GM12878 (cell line): ENCODE measurements around the gene ATP10A. TPM values are rescaled to one million over a fixed set of nuclear protein-coding genes. Genes with fewer than 3 reads are reported as not detected.

ENCODE experiments used
- ATAC-seq: fragments of 200-7000 bp; cut with Tn5 transposase; 3 replicates; pipeline ENCODE4 v1.9.1; 2020; ENCODE audit warnings: mild to moderate bottlenecking, moderate library complexity
- BruUV-seq: library from RNA; stranded (reverse); fragments of 400-500 nt; replicated peaks from 2 replicates; lab custom pipeline; 2021; lab: Mats Ljungman, UMichigan
- CTCF ChIA-PET: fragments of 300-600 bp; sonication (Branson Sonifier 250); formaldehyde crosslinking; extraction: SDS; loops from one replicate; lab custom pipeline; 2021; ENCODE audit warnings: inconsistent platforms; lab: Yijun Ruan, JAX
- POLR2A ChIA-PET: fragments of 350-600 bp; formaldehyde crosslinking; extraction: SDS; loops from one replicate; lab custom pipeline; 2021; ENCODE audit warnings: inconsistent platforms; lab: Charles Lee
- RAD21 ChIA-PET: fragments of 300-600 bp; sonication (Branson Sonifier 250); formaldehyde crosslinking; loops from one replicate; lab custom pipeline; 2023; ENCODE audit warnings: antibody characterized with exemption; ENCODE audit not compliant: unreplicated experiment; lab: Charles Lee
- SMC1A ChIA-PET: fragments of 300-600 bp; sonication (Branson Sonifier 250); formaldehyde crosslinking; loops from one replicate; lab custom pipeline; 2023; ENCODE audit not compliant: unreplicated experiment, uncharacterized antibody; lab: Charles Lee
- DNase-seq: peaks from one replicate; pipeline ENCODE4 v3.0.0-alpha.2; 2011; ENCODE audit warnings: low read depth, low spot score
- FAIRE-seq: peaks from 3 replicates; lab custom pipeline; 2011; peaks lifted over from hg19 to GRCh38; lab: Jason Lieb, UNC
- H2AFZ ChIP-seq: 2 replicates; pipeline ENCODE4 v1.6.0; 2011; ENCODE audit warnings: low read depth, low read length, control low read depth; ENCODE audit not compliant: control insufficient read depth
- H3K27ac ChIP-seq: 2 replicates; pipeline ENCODE4 v1.5.1; 2011; ENCODE audit warnings: control low read depth; ENCODE audit not compliant: control insufficient read depth, insufficient read depth
- H3K27me3 ChIP-seq, 2 experiments: replicated peaks in 1 of 2; 2 replicates each; pipeline versions ENCODE4 v1.6.0 to v1.6.1; 2011; ENCODE audit warnings: low read length in 1 of 2; ENCODE audit not compliant: control insufficient read depth in 2 of 2, insufficient read depth in 2 of 2
- H3K36me3 ChIP-seq, 2 experiments: 2 replicates each; pipeline ENCODE4 v1.5.1; 2011; ENCODE audit warnings: low read length in 1 of 2; ENCODE audit not compliant: control insufficient read depth in 2 of 2, insufficient read depth in 2 of 2
- H3K4me1 ChIP-seq: 2 replicates; pipeline ENCODE4 v1.6.1; 2011; ENCODE audit warnings: mild to moderate bottlenecking, low read length, moderate library complexity, mixed read lengths; ENCODE audit not compliant: control insufficient read depth, insufficient read depth
- H3K4me2 ChIP-seq: 2 replicates; pipeline ENCODE4 v1.6.0; 2011; ENCODE audit warnings: control low read depth; ENCODE audit not compliant: control insufficient read depth, insufficient read depth
- H3K4me3 ChIP-seq: fragments of 200-600 bp; sonication (generic); 2 replicates; pipeline ENCODE4 v1.5.1; 2016
- H3K79me2 ChIP-seq: 2 replicates; pipeline ENCODE4 v1.6.0; 2011; ENCODE audit warnings: low read length; ENCODE audit not compliant: control insufficient read depth, insufficient read depth
- H3K9ac ChIP-seq: 2 replicates; pipeline ENCODE4 v1.8.0; 2011; ENCODE audit warnings: low read length, control low read depth, mixed read lengths; ENCODE audit not compliant: control insufficient read depth, insufficient read depth
- H3K9me3 ChIP-seq: replicated peaks from 3 replicates; pipeline ENCODE4 v1.5.1; 2011; ENCODE audit warnings: mild to moderate bottlenecking, low read length; ENCODE audit not compliant: control insufficient read depth, insufficient read depth
- H4K20me1 ChIP-seq: 2 replicates; pipeline ENCODE4 v1.6.0; 2011; ENCODE audit not compliant: control insufficient read depth, insufficient read depth
- ASH2L ChIP-seq: fragments of 300-600, 200-600 bp; sonication (generic); IDR thresholded peaks from 2 replicates; pipeline ENCODE4 v1.6.1; 2017; ENCODE audit warnings: low read depth, mild to moderate bottlenecking, borderline replicate concordance
- BCLAF1 ChIP-seq: fragments of 450-650 bp; IDR thresholded peaks from 2 replicates; pipeline ENCODE4 v1.6.1; 2017; ENCODE audit warnings: antibody characterized with exemption, mild to moderate bottlenecking, moderate library complexity
- BRCA1 ChIP-seq: IDR thresholded peaks from 2 replicates; pipeline ENCODE4 v1.6.1; 2011; ENCODE audit warnings: low read depth, low read length, improper control_type of control experiment
- ESRRA ChIP-seq: IDR thresholded peaks from 2 replicates; pipeline ENCODE4 v1.6.1; 2012; ENCODE audit warnings: mild to moderate bottlenecking, low read length, improper control_type of control experiment
- FOXM1 ChIP-seq: IDR thresholded peaks from 2 replicates; pipeline ENCODE4 v1.6.1; 2012; ENCODE audit warnings: low read depth, mild to moderate bottlenecking, inconsistent platforms, low read length, moderate library complexity
- HDGF ChIP-seq: fragments of 450-650 bp; IDR thresholded peaks from 2 replicates; pipeline ENCODE4 v1.6.1; 2016; ENCODE audit warnings: antibody characterized with exemption
- KLF5 ChIP-seq: fragments of 450-650 bp; IDR thresholded peaks from 2 replicates; pipeline ENCODE4 v1.6.1; 2014; ENCODE audit warnings: mild to moderate bottlenecking; ENCODE audit not compliant: partially characterized antibody
- NFIC ChIP-seq: IDR thresholded peaks from 2 replicates; pipeline ENCODE4 v1.6.1; 2012; ENCODE audit warnings: low read depth, mild to moderate bottlenecking, inconsistent platforms, low read length, moderate library complexity
- NR2F1 ChIP-seq: fragments of 450-650 bp; conservative IDR thresholded peaks from 2 replicates; pipeline ENCODE4 v1.6.1; 2017; ENCODE audit warnings: mild to moderate bottlenecking
- RUNX3 ChIP-seq: IDR thresholded peaks from 2 replicates; pipeline ENCODE4 v1.6.1; 2012; ENCODE audit warnings: low read length, inconsistent platforms
- TAF1 ChIP-seq: IDR thresholded peaks from 2 replicates; pipeline ENCODE4 v1.6.1; 2011; ENCODE audit warnings: mild to moderate bottlenecking, low read depth, low read length, borderline replicate concordance
- TCF3 ChIP-seq: IDR thresholded peaks from 2 replicates; pipeline ENCODE4 v1.6.1; 2012; ENCODE audit warnings: low read depth, mild to moderate bottlenecking, low read length, borderline replicate concordance; ENCODE audit not compliant: insufficient read depth
- TCF7 ChIP-seq: IDR thresholded peaks from 2 replicates; pipeline ENCODE4 v1.6.1; 2014; ENCODE audit warnings: antibody characterized with exemption, borderline replicate concordance
- ZNF217 ChIP-seq: fragments of 450-650 bp; IDR thresholded peaks from 2 replicates; pipeline ENCODE4 v1.6.1; 2017; ENCODE audit warnings: antibody characterized with exemption, mild to moderate bottlenecking
- ZNF274 ChIP-seq: IDR thresholded peaks from one replicate; pipeline ENCODE4 v1.8.0; 2011; ENCODE audit not compliant: insufficient read length, insufficient read depth
- WGBS: methylation state at CpG from one replicate; pipeline ENCODE4 v1.1.6; 2016; ENCODE audit warnings: low lambda C conversion rate; ENCODE audit not compliant: insufficient replicate concordance, insufficient coverage; ENCODE audit errors: missing lambda C conversion rate; 5-methylcytosine and 5-hydroxymethylcytosine counted together
- in situ Hi-C: fragments of 300-500 bp; cut with MboI; formaldehyde crosslinking; loops from 9 replicates; pipeline ENCODE4 v1.14.3; 2018; ENCODE audit warnings: mixed read lengths
- intact Hi-C: fragments of 100-400 bp; cut with micrococcal nuclease; formaldehyde crosslinking; loops from one replicate; pipeline ENCODE4 v1.14.2; 2022; ENCODE audit not compliant: unreplicated experiment
- polyA plus RNA-seq, 11 experiments: library from polyadenylated mRNA; depleted of rRNA in 4 of 11; unstranded in 6 of 11; stranded (reverse) in 5 of 11; fragments of >200 nt; fragmentation: Nextera tagmentation in 4 of 11; fragmentation: Illumina TruSeq in 1 of 11; extraction: Ambion mirVana in 4 of 11; extraction: Trizol in 1 of 11; gene quantifications; 1 replicate in 1 of 11; 2 replicates in 10 of 11; pipeline versions ENCODE4 v1.2.1 to v1.2.3, GENCODE V29; 2011 to 2016; ENCODE audit warnings: inconsistent platforms in 2 of 11, missing spikeins in 2 of 11, low read depth in 1 of 11
- total RNA-seq, 4 experiments: library from RNA; depleted of rRNA in 3 of 4; stranded (reverse); fragments of >200 nt in 3 of 4; fragmentation: Illumina TruSeq in 1 of 4; extraction: Trizol in 1 of 4; gene quantifications; 2 replicates each; pipeline versions ENCODE4 v1.2.1 to v1.2.3, GENCODE V29; 2013 to 2021
- TF ChIP-seq, protein P1 (sequence below): IDR thresholded peaks from 2 replicates; pipeline ENCODE4 v1.6.1; 2011; ENCODE audit warnings: borderline replicate concordance, low read depth, mild to moderate bottlenecking, moderate library complexity, low read length; ENCODE audit not compliant: insufficient read depth, poor library complexity, severe bottlenecking
- TF ChIP-seq, protein P2 (sequence below): fragments of 150-350 bp; IDR thresholded peaks from 2 replicates; pipeline ENCODE4 v1.6.1; 2016; ENCODE audit warnings: low read depth, low read length

Gene ATP10A
- total and polyA plus RNA-seq, 10 of the 15 experiments (the other 5 are each of a cell fraction or from before 2014, with no cell fraction given), result 0.04 to 1.5 (median 0.31) TPM; not detected in 2

DNA sequence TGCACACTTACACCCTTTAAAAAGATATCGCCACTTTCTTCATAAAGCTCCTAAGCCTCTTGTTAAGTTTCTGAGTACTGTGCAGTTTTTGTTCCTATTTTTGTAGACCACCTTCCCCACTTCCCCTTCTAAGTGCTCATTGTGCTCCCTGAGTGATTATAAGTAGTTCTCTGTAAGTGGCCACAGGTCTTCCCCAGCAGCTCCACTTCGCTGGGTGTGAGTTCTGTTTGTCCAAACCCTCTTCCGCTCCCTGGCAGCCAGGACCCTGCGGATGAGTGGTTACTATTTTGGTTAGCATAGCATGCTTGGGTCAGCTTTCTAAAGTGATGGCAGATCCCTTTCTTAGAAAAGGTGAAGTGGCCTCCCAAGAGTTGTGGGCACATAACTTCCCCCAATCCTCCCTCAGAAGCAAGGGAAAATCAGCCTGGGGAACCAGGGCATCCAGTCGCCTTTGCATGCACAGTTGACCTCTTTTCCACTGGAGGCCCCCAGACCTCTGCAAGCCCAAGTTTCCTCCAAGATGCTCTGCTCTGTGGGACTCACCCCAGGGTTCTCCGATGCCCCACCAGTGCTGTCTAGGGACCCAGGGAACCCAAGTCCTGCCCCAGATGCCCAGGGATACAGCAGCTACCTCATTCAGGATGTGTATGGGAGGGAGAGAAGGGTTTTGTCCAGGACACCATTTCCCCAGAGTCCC lies 69.6 kb downstream of the ATP10A start:
- Histone ChIP-seq H3K4me2 (peak overlapping the region; percentile 43; the same call in 1 of the 2 replicates), H4K20me1 (no peaks in the 10 kb centered on the region), H3K27ac (no peak overlapping the region), H2AFZ (no peak overlapping the region), H3K9ac (no peak overlapping the region), H3K9me3 (no peaks in the 10 kb centered on the region; the same call in 2 of the 3 replicates), H3K36me3 (no peaks in the 10 kb centered on the region), H3K4me1 (peaks cover 12% of the 10 kb centered on the region), H3K79me2 (no peaks in the 10 kb centered on the region), H3K4me3 (no peak overlapping the region), H3K27me3 (no peaks in the 10 kb centered on the region)
- FAIRE-seq, result peak; percentile 97
- in situ Hi-C loops, result no loop called here
- ChIA-PET CTCF (no interaction called here), POLR2A (no interaction called here), RAD21 (interaction anchor here (0.6 to 0.7 kb wide), 3 partner anchors 14 to 18 kb away, joined by 3 to 4 read pairs (median 3); no protein-coding TSS in a partner anchor), SMC1A (no interaction called here)
- WGBS, result 7% methylated on average over 6 of the region's 6 CpGs
- peak; percentile 91 for ATAC-seq
- BruUV-seq, result no TSS peak
- intact Hi-C loops, result loop anchor here (1.0 to 5.0 kb wide), 2 partner anchors 18 to 59 kb away; no protein-coding TSS in a partner anchor
- peak; percentile 69 for DNase-seq
- TF ChIP-seq TCF3 (no peak), NFIC (0 out of 2 replicates have a peak, but pooled peaks have one; percentile 16), RUNX3 (peak; percentile 52), TAF1 (no peak), NR2F1 (no peak), TCF7 (no peak), ASH2L (no peak), ZNF274 (no peak), FOXM1 (no peak), HDGF (no peak), BRCA1 (no peak), BCLAF1 (no peak), KLF5 (no peak), ZNF217 (no peak), ESRRA (no peak)
- TF ChIP-seq, protein P1, sequence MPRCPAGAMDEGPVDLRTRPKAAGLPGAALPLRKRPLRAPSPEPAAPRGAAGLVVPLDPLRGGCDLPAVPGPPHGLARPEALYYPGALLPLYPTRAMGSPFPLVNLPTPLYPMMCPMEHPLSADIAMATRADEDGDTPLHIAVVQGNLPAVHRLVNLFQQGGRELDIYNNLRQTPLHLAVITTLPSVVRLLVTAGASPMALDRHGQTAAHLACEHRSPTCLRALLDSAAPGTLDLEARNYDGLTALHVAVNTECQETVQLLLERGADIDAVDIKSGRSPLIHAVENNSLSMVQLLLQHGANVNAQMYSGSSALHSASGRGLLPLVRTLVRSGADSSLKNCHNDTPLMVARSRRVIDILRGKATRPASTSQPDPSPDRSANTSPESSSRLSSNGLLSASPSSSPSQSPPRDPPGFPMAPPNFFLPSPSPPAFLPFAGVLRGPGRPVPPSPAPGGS, result no peak
- TF ChIP-seq, protein P2, sequence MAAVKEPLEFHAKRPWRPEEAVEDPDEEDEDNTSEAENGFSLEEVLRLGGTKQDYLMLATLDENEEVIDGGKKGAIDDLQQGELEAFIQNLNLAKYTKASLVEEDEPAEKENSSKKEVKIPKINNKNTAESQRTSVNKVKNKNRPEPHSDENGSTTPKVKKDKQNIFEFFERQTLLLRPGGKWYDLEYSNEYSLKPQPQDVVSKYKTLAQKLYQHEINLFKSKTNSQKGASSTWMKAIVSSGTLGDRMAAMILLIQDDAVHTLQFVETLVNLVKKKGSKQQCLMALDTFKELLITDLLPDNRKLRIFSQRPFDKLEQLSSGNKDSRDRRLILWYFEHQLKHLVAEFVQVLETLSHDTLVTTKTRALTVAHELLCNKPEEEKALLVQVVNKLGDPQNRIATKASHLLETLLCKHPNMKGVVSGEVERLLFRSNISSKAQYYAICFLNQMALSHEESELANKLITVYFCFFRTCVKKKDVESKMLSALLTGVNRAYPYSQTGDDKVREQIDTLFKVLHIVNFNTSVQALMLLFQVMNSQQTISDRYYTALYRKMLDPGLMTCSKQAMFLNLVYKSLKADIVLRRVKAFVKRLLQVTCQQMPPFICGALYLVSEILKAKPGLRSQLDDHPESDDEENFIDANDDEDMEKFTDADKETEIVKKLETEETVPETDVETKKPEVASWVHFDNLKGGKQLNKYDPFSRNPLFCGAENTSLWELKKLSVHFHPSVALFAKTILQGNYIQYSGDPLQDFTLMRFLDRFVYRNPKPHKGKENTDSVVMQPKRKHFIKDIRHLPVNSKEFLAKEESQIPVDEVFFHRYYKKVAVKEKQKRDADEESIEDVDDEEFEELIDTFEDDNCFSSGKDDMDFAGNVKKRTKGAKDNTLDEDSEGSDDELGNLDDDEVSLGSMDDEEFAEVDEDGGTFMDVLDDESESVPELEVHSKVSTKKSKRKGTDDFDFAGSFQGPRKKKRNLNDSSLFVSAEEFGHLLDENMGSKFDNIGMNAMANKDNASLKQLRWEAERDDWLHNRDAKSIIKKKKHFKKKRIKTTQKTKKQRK, result no peak
